Spleen (tissue), 11 donors: ENCODE data around the gene OSGEP. TPM values are rescaled to one million over a fixed set of nuclear protein-coding genes. Genes with fewer than 3 reads are reported as not detected.

Source experiments
- DNase-seq: peaks from one replicate; pipeline ENCODE4 v3.0.0-alpha.2; 2020
- H3K27ac ChIP-seq, 8 donors: fragments of 200-600 bp; sonication (generic) in 7 of 8; 1 replicate in 4 of 8; 2 replicates in 4 of 8; pipeline versions ENCODE4 v1.5.0 to v1.8.0; 2016 to 2021; ENCODE audit warnings: inconsistent platforms in 4 of 8, mild to moderate bottlenecking in 4 of 8, moderate library complexity in 1 of 8
- H3K27me3 ChIP-seq, 7 donors: fragments of 200-600 bp; sonication (generic) in 6 of 7; replicated peaks in 1 of 7; 1 replicate in 4 of 7; 2 replicates in 3 of 7; pipeline versions ENCODE4 v1.5.0 to v1.8.0; 2016 to 2021; ENCODE audit warnings: inconsistent platforms in 3 of 7, mild to moderate bottlenecking in 1 of 7
- H3K36me3 ChIP-seq, 6 donors: fragments of 200-600 bp; sonication (generic) in 5 of 6; 1 replicate in 4 of 6; 2 replicates in 2 of 6; pipeline versions ENCODE4 v1.5.0 to v1.8.0; 2016 to 2021; ENCODE audit warnings: inconsistent platforms in 2 of 6
- H3K4me1 ChIP-seq, 6 donors: fragments of 200-600 bp; sonication (generic) in 5 of 6; 1 replicate in 3 of 6; 2 replicates in 3 of 6; pipeline versions ENCODE4 v1.5.0 to v1.8.0; 2016 to 2021; ENCODE audit warnings: inconsistent platforms in 3 of 6
- H3K4me3 ChIP-seq, 8 donors: fragments of 200-600 bp; sonication (generic) in 7 of 8; 1 replicate in 4 of 8; 2 replicates in 4 of 8; pipeline versions ENCODE4 v1.5.0 to v1.8.0; 2016 to 2021; ENCODE audit warnings: inconsistent platforms in 4 of 8, mild to moderate bottlenecking in 4 of 8, moderate library complexity in 2 of 8
- H3K9me3 ChIP-seq, 8 donors: fragments of 200-600 bp; sonication (generic) in 7 of 8; 1 replicate in 4 of 8; 2 replicates in 4 of 8; pipeline versions ENCODE4 v1.5.0 to v1.8.0; 2016 to 2021; ENCODE audit warnings: inconsistent platforms in 4 of 8
- CTCF ChIP-seq, 11 experiments: fragments of 200-600 bp in 7 of 11; fragments of 450-650 bp in 4 of 11; sonication (generic) in 4 of 11; IDR thresholded peaks in 8 of 11; conservative IDR thresholded peaks in 3 of 11; 1 replicate in 7 of 11; 2 replicates in 4 of 11; pipeline versions ENCODE4 v1.4.0 to v1.8.0; 2016 to 2021; ENCODE audit warnings: antibody characterized with exemption in 11 of 11, inconsistent platforms in 4 of 11, mild to moderate bottlenecking in 1 of 11
- POLR2A ChIP-seq, 3 donors: fragments of 450-650 bp; IDR thresholded peaks; one replicate each; pipeline ENCODE4 v1.5.1; 2017; ENCODE audit warnings: antibody characterized with exemption in 3 of 3, mild to moderate bottlenecking in 1 of 3
- POLR2AphosphoS5 ChIP-seq, 3 donors: sonication (generic); formaldehyde crosslinking; IDR thresholded peaks; one replicate each; pipeline ENCODE4 v1.5.1; 2017; ENCODE audit warnings: antibody characterized with exemption in 3 of 3
- WGBS, 5 donors: extraction: QIAGEN DNeasy Blood & Tissue Kit in 3 of 5; methylation state at CpG; one replicate each; pipeline versions ENCODE4 v1.1.5 to v1.1.7; 2013 to 2018; 5-methylcytosine and 5-hydroxymethylcytosine counted together
- intact Hi-C: fragments of 100-400 bp; cut with DNase I; formaldehyde crosslinking; loops from one replicate; pipeline ENCODE4 v1.15.0; 2023; ENCODE audit warnings: low total_unique reads
- polyA plus RNA-seq, 3 donors: library from polyadenylated mRNA; stranded (reverse); fragments of 200-250 nt; gene quantifications; one replicate each; pipeline ENCODE4 v1.2.1, GENCODE V29; 2013
- total RNA-seq, 7 donors: library from RNA; depleted of rRNA in 3 of 7; stranded (reverse); fragments of >200 nt in 3 of 7; fragmentation: NEBNext Ultra II Directional in 4 of 7; extraction: Animal tissue kit (Norgen Biotek cat#: 25700) in 4 of 7; gene quantifications; one replicate each; pipeline versions ENCODE4 v1.1.0 to v1.2.1, GENCODE V29; 2016 to 2021
- donor health status: healthy with polysubstance abuse.
- donor health status: DM: no; HTN: no; CAD: no; lungs with moderate emphysema.
- donor health status: DM: no; HTN: no; CAD: no.
- donor health status: Bipolar disorder and iron deficiency.
- donor health status: healthy.
- donor health status: DM: no; HTN: no; CAD: no.
- donor health status: DM: yes; HTN: yes; CAD: no.

The OSGEP gene
- total and polyA plus RNA-seq, 10 donors, result 48.6 to 110 (median 76.3) TPM

- H3K4me1 ChIP-seq, result peaks cover 15 to 59% (median 33%) of the 10 kb centered on the region in 6 donors
- 59 to 85% (median 76%) methylated on average over 5 of the region's 5 CpGs for WGBS, 5 donors
These were observed 14.1 kb downstream of the OSGEP start for GRCh38 chr14:20440465-20440864.

GRCh38 chr14:20438664-20439063 is 15.9 kb downstream of the OSGEP start:
- no peak overlapping the region for H3K4me3 ChIP-seq

More at GRCh38 chr14:20440465-20440864, 14.1 kb downstream of the OSGEP start:
- Histone ChIP-seq H3K27me3 (no peaks in the 10 kb centered on the region), H3K36me3 (peaks cover 0 to 10% (median under 1%) of the 10 kb centered on the region in 6 donors), H3K27ac (peak overlapping the region; percentile 15 to 76 (median 69)), H3K9me3 (no peaks in the 10 kb centered on the region), H3K4me3 (no peak overlapping the region)
- no peak for DNase-seq
- intact Hi-C loops, result no loop called here
- TF ChIP-seq CTCF (IDR thresholded peaks at IDR 0.05 in 8 of 11, conservative IDR thresholded peaks at IDR 0.05 in 3 of 11), result no peak
- TF ChIP-seq POLR2AphosphoS5 (IDR thresholded peaks at IDR 0.05), result no peak
- no peak for TF ChIP-seq POLR2A (IDR thresholded peaks at IDR 0.05)

GRCh38 chr14:20436363-20436755 is 18.3 kb downstream of the OSGEP start:
- Histone ChIP-seq H3K9me3 (no peaks in the 10 kb centered on the region), H3K4me1 (peaks cover 8 to 56% (median 31%) of the 10 kb centered on the region in 6 donors), H3K4me3 (no peak overlapping the region), H3K27ac (no peak overlapping the region), H3K36me3 (no peaks in the 10 kb centered on the region), H3K27me3 (no peaks in the 10 kb centered on the region)
- TF ChIP-seq POLR2A (IDR thresholded peaks at IDR 0.05), result no peak
- TF ChIP-seq POLR2AphosphoS5 (IDR thresholded peaks at IDR 0.05), result no peak
- no peak for TF ChIP-seq CTCF (IDR thresholded peaks at IDR 0.05 in 8 of 11, conservative IDR thresholded peaks at IDR 0.05 in 3 of 11)
- intact Hi-C loops, result no loop called here
- no peak for DNase-seq
- 93 to 100% (median 95%) methylated on average over 4 of the region's 4 CpGs for WGBS, 5 donors

More at GRCh38 chr14:20438664-20439063, 15.9 kb downstream of the OSGEP start:
- Histone ChIP-seq H3K27ac (no peak overlapping the region), H3K36me3 (no peaks in the 10 kb centered on the region), H3K4me1 (peaks cover 15 to 71% (median 40%) of the 10 kb centered on the region in 6 donors), H3K27me3 (no peaks in the 10 kb centered on the region), H3K9me3 (no peaks in the 10 kb centered on the region)
- TF ChIP-seq POLR2AphosphoS5 (IDR thresholded peaks at IDR 0.05), result no peak
- no peak for TF ChIP-seq POLR2A (IDR thresholded peaks at IDR 0.05)
- no peak for TF ChIP-seq CTCF (IDR thresholded peaks at IDR 0.05 in 8 of 11, conservative IDR thresholded peaks at IDR 0.05 in 3 of 11)
- DNase-seq, result no peak
- intact Hi-C loops, result no loop called here
- WGBS, 5 donors, result 74 to 88% (median 83%) methylated on average over 7 of the region's 7 CpGs

- Histone ChIP-seq H3K4me3 (peak within 1 kb of the TSS in 4 of 8 donors; percentile 4 to 19 (median 4)), H3K27ac (peak within 1 kb of the TSS in 6 of 8 donors; percentile 2 to 74 (median 58)), H3K36me3 (no peaks in the 10 kb centered on the region), H3K4me1 (peaks cover 2 to 51% (median 27%) of the 10 kb centered on the region in 6 donors), H3K27me3 (no peaks in the 10 kb centered on the region), H3K9me3 (no peaks in the 10 kb centered on the region)
- intact Hi-C loops, result no loop called here
- TF ChIP-seq CTCF (IDR thresholded peaks at IDR 0.05 in 8 of 11, conservative IDR thresholded peaks at IDR 0.05 in 3 of 11), result no peak
- no peak for TF ChIP-seq POLR2A (IDR thresholded peaks at IDR 0.05)
- no peak for TF ChIP-seq POLR2AphosphoS5 (IDR thresholded peaks at IDR 0.05)
- 82 to 92% (median 90%) methylated on average over 13 to 17 of the region's 17 CpGs for WGBS, 5 donors
- DNase-seq, result no peak
These were observed 18.8 kb downstream of the OSGEP start, which contains the start of gene KLHL33 for GRCh38 chr14:20435582-20436362. Gene KLHL33 (minus strand): TSS chr14:20436166. CDS start chr14:20435811, 355 bp downstream.
